Uterus (tissue), 2 donors: ENCODE data around the gene TMEM178B.

Experiments used
- POLR2A ChIP-seq, 2 donors: fragments of 450-650 bp; IDR thresholded peaks; one replicate each; pipeline ENCODE4 v1.6.1; 2016; ENCODE audit warnings: antibody characterized with exemption in 2 of 2, mild to moderate bottlenecking in 1 of 2, moderate library complexity in 1 of 2
- TF ChIP-seq, protein P1 (sequence below), 4 experiments: fragments of 200-600 bp in 2 of 4; fragments of 450-650 bp in 2 of 4; sonication (generic) in 2 of 4; IDR thresholded peaks; one replicate each; pipeline ENCODE4 v1.5.1; 2016 to 2019; ENCODE audit warnings: antibody characterized with exemption in 4 of 4, mild to moderate bottlenecking in 2 of 4, moderate library complexity in 1 of 4

- TF ChIP-seq, protein P1, sequence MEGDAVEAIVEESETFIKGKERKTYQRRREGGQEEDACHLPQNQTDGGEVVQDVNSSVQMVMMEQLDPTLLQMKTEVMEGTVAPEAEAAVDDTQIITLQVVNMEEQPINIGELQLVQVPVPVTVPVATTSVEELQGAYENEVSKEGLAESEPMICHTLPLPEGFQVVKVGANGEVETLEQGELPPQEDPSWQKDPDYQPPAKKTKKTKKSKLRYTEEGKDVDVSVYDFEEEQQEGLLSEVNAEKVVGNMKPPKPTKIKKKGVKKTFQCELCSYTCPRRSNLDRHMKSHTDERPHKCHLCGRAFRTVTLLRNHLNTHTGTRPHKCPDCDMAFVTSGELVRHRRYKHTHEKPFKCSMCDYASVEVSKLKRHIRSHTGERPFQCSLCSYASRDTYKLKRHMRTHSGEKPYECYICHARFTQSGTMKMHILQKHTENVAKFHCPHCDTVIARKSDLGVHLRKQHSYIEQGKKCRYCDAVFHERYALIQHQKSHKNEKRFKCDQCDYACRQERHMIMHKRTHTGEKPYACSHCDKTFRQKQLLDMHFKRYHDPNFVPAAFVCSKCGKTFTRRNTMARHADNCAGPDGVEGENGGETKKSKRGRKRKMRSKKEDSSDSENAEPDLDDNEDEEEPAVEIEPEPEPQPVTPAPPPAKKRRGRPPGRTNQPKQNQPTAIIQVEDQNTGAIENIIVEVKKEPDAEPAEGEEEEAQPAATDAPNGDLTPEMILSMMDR (IDR thresholded peaks at IDR 0.05) = no peak
- no peak for TF ChIP-seq POLR2A (IDR thresholded peaks at IDR 0.05)
These were observed 172.6 kb downstream of the TMEM178B start for GRCh38 chr7:141246426-141246825.
